H4 (cell line): ENCODE data around the gene REXO5. TPM values are rescaled to one million over a fixed set of nuclear protein-coding genes. Genes with fewer than 3 reads are reported as not detected.

Experiments
- total RNA-seq: library from RNA; depleted of rRNA; stranded (reverse); fragments of >200 nt; shearing (Covaris generic); gene quantifications from 2 replicates; pipeline ENCODE4 v1.2.3, GENCODE V29; 2014; rRNA removed

The REXO5 gene
- total RNA-seq, 1 experiment from 2014 or later: 4.2 TPM

Other genes starting within 250 kb of the REXO5 start
- gene ACSM2B, start 230.2 kb upstream of the REXO5 start, total RNA-seq: not detected in 2 replicates
- 0.56 TPM in 1 of 2 replicates, not detected in the other for gene ACSM1, start 108.8 kb upstream of the REXO5 start, total RNA-seq
- 33.2 and 44.0 TPM in 2 replicates for gene THUMPD1, start 64.7 kb upstream of the REXO5 start, total RNA-seq
- 1.6 and 3.5 TPM in 2 replicates for gene ACSM3, start 42.5 kb upstream of the REXO5 start, total RNA-seq
- gene ERI2, start 55 bp upstream of the REXO5 start, total RNA-seq: 11.7 and 21.9 TPM in 2 replicates
- 8.3 and 9.3 TPM in 2 replicates for gene DCUN1D3, start 93.8 kb downstream of the REXO5 start, total RNA-seq
- 35.9 and 55.8 TPM in 2 replicates for gene LYRM1, start 94.2 kb downstream of the REXO5 start, total RNA-seq